ENCODE results near the gene SLC39A8. TPM values are rescaled to one million over a fixed set of nuclear protein-coding genes. Genes with fewer than 3 reads are reported as not detected.

Gene SLC39A8
- total and polyA plus RNA-seq, 2 experiments from 2014 or later: 2.9 to 3.7 TPM

DNA sequence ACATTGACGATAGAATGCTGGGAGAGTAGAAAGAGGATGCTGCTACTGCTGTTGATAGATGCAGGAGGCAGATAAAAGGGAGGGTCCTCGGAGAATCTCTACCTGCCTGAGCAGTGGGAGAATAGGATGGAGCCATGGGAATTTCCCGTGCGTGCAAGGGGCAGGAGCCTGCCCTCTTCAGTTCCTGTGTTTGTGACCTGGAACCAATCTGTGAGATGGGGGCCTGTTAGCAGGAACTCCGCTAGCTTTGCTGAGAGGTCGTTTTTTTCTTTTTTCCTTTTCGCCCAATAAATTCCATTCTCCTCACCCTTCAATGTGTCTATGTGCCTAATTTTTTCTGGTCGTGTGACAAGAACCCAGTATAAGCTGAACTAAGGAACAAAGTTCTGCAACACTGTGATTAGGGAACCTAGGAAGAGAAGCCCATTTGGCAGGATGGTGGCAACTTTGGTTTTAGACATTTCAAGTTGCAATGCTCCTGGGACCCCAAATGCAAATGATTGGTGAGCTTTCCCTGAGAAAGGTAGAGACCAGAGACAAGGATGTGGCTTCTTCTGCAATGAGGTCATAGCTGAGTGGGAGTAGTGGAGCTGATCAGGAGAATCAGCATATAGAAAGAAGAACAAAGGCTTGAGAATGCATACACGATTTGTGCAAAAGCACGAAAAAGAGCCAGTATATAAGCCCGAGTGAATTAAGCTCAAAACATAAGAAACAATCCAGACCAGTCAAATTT, 23.9 kb downstream of the SLC39A8 start:
- H3K4me3 ChIP-seq: no peak overlapping the region
- in situ Hi-C loops (cut with MboI): no loop called here
- WGBS, 2 experiments (ENCODE audit: low coverage in 1 of 2, low lambda C conversion rate in 2 of 2, missing lambda C conversion rate in 2 of 2): 88 to 89% methylated on average over 11 of the region's 11 CpGs

GRCh38 chr4:102319594-102319993, 25.7 kb downstream of the SLC39A8 start:
- no peak overlapping the region for H3K4me2 ChIP-seq (ENCODE audit: unreplicated experiment)
- H3K27ac ChIP-seq: no peak overlapping the region
- H3K9ac ChIP-seq: no peak overlapping the region
- H2AFZ ChIP-seq: no peak overlapping the region
- no peak overlapping the region for H3K4me3 ChIP-seq
- no peaks in the 10 kb centered on the region for H3F3A ChIP-seq (ENCODE audit: insufficient read depth)
- DNase-seq: no peak
- no peaks in the 10 kb centered on the region for H3K9me3 ChIP-seq (ENCODE audit: low read depth)
- H3K36me3 ChIP-seq (ENCODE audit: low read depth): no peaks in the 10 kb centered on the region
- H4K20me1 ChIP-seq (ENCODE audit: insufficient read depth): no peaks in the 10 kb centered on the region
- H3K9me2 ChIP-seq (ENCODE audit: insufficient read depth): no peaks in the 10 kb centered on the region
- TF ChIP-seq EZH2 (IDR thresholded peaks at IDR 0.05; ENCODE audit: insufficient read depth, poor library complexity, severe bottlenecking) (no peak), EZH2phosphoT487 (IDR thresholded peaks at IDR 0.05; ENCODE audit: insufficient read depth, low read depth) (no peak)
- no peaks in the 10 kb centered on the region for H3K4me1 ChIP-seq (ENCODE audit: insufficient read depth)
- no peaks in the 10 kb centered on the region for H3K79me2 ChIP-seq (ENCODE audit: insufficient read depth)
- WGBS, 2 experiments (ENCODE audit: low coverage in 1 of 2, low lambda C conversion rate in 2 of 2, missing lambda C conversion rate in 2 of 2): 80 to 83% methylated on average over 3 of the region's 3 CpGs
- in situ Hi-C loops (cut with MboI): no loop called here
- no peaks in the 10 kb centered on the region for H3K27me3 ChIP-seq (replicated peaks; ENCODE audit: insufficient read depth)

More for the DNA sequence above, 23.9 kb downstream of the SLC39A8 start:
- DNase-seq: peak; percentile 7
- Histone ChIP-seq H3K79me2 (ENCODE audit: insufficient read depth) (no peaks in the 10 kb centered on the region), H4K20me1 (ENCODE audit: insufficient read depth) (no peaks in the 10 kb centered on the region), H3K4me2 (ENCODE audit: unreplicated experiment) (no peak overlapping the region), H3K9me3 (ENCODE audit: low read depth) (no peaks in the 10 kb centered on the region), H3F3A (ENCODE audit: insufficient read depth) (no peaks in the 10 kb centered on the region), H2AFZ (no peak overlapping the region), H3K4me1 (ENCODE audit: insufficient read depth) (no peaks in the 10 kb centered on the region), H3K9me2 (ENCODE audit: insufficient read depth) (no peaks in the 10 kb centered on the region), H3K27me3 (replicated peaks; ENCODE audit: insufficient read depth) (no peaks in the 10 kb centered on the region), H3K36me3 (ENCODE audit: low read depth) (no peaks in the 10 kb centered on the region), H3K27ac (no peak overlapping the region), H3K9ac (no peak overlapping the region)
- TF ChIP-seq EZH2 (IDR thresholded peaks at IDR 0.05; ENCODE audit: insufficient read depth, poor library complexity, severe bottlenecking) (no peak), EZH2phosphoT487 (IDR thresholded peaks at IDR 0.05; ENCODE audit: insufficient read depth, low read depth) (no peak)

GRCh38 chr4:102318526-102318925, 26.8 kb downstream of the SLC39A8 start:
- no peak overlapping the region for H3K27ac ChIP-seq
- no peak for DNase-seq
- no peaks in the 10 kb centered on the region for H4K20me1 ChIP-seq (ENCODE audit: insufficient read depth)
- no peaks in the 10 kb centered on the region for H3F3A ChIP-seq (ENCODE audit: insufficient read depth)
- no peaks in the 10 kb centered on the region for H3K9me2 ChIP-seq (ENCODE audit: insufficient read depth)
- no peaks in the 10 kb centered on the region for H3K9me3 ChIP-seq (ENCODE audit: low read depth)
- no peaks in the 10 kb centered on the region for H3K79me2 ChIP-seq (ENCODE audit: insufficient read depth)
- H2AFZ ChIP-seq: no peak overlapping the region
- no peak overlapping the region for H3K4me2 ChIP-seq (ENCODE audit: unreplicated experiment)
- H3K4me3 ChIP-seq: no peak overlapping the region
- no peaks in the 10 kb centered on the region for H3K36me3 ChIP-seq (ENCODE audit: low read depth)
- H3K9ac ChIP-seq: no peak overlapping the region
- H3K27me3 ChIP-seq (replicated peaks; ENCODE audit: insufficient read depth): no peaks in the 10 kb centered on the region
- TF ChIP-seq EZH2phosphoT487 (IDR thresholded peaks at IDR 0.05; ENCODE audit: insufficient read depth, low read depth) (no peak), EZH2 (IDR thresholded peaks at IDR 0.05; ENCODE audit: insufficient read depth, poor library complexity, severe bottlenecking) (no peak)
- no peaks in the 10 kb centered on the region for H3K4me1 ChIP-seq (ENCODE audit: insufficient read depth)
- WGBS, 2 experiments (ENCODE audit: low coverage in 1 of 2, low lambda C conversion rate in 2 of 2, missing lambda C conversion rate in 2 of 2): 80 to 95% methylated on average over 5 of the region's 5 CpGs
- in situ Hi-C loops (cut with MboI): no loop called here

- Histone ChIP-seq H4K20me1 (ENCODE audit: insufficient read depth) (no peaks in the 10 kb centered on the region), H3K4me1 (ENCODE audit: insufficient read depth) (no peaks in the 10 kb centered on the region), H3K9ac (no peak overlapping the region), H3K36me3 (ENCODE audit: low read depth) (no peaks in the 10 kb centered on the region), H3K27me3 (replicated peaks; ENCODE audit: insufficient read depth) (no peaks in the 10 kb centered on the region), H3K79me2 (ENCODE audit: insufficient read depth) (no peaks in the 10 kb centered on the region), H3K4me2 (ENCODE audit: unreplicated experiment) (no peak overlapping the region), H3K9me3 (ENCODE audit: low read depth) (no peaks in the 10 kb centered on the region), H3F3A (ENCODE audit: insufficient read depth) (no peaks in the 10 kb centered on the region), H3K27ac (no peak overlapping the region), H3K4me3 (no peak overlapping the region), H2AFZ (no peak overlapping the region), H3K9me2 (ENCODE audit: insufficient read depth) (no peaks in the 10 kb centered on the region)
- TF ChIP-seq EZH2 (IDR thresholded peaks at IDR 0.05; ENCODE audit: insufficient read depth, poor library complexity, severe bottlenecking) (no peak), EZH2phosphoT487 (IDR thresholded peaks at IDR 0.05; ENCODE audit: insufficient read depth, low read depth) (no peak)
- in situ Hi-C loops (cut with MboI): no loop called here
- no peak for DNase-seq
- WGBS, 2 experiments (ENCODE audit: low coverage in 1 of 2, low lambda C conversion rate in 2 of 2, missing lambda C conversion rate in 2 of 2): 45 to 68% methylated on average over 3 of the region's 3 CpGs
Observed at GRCh38 chr4:102318105-102318504, 27.2 kb downstream of the SLC39A8 start.
